CD14-positive monocyte (primary cell): Measurements from ENCODE around the gene NT5C1A. TPM values are rescaled to one million over a fixed set of nuclear protein-coding genes. Genes with fewer than 3 reads are reported as not detected.

ENCODE experiments used
- DNase-seq, 3 donors: peaks; one replicate each; pipeline ENCODE4 v3.0.0-alpha.2; 2011 to 2022
- H2AFZ ChIP-seq: 2 replicates; pipeline ENCODE4 v1.6.0; 2012; ENCODE audit warnings: mild to moderate bottlenecking, low read depth, low read length, inconsistent platforms; ENCODE audit not compliant: insufficient read depth, poor library complexity, severe bottlenecking
- H3K27ac ChIP-seq, 2 donors: 1 replicate in 1 of 2; 2 replicates in 1 of 2; pipeline ENCODE4 v1.5.1; 2012 to 2013; ENCODE audit warnings: low read length in 2 of 2, control low read depth in 1 of 2, inconsistent platforms in 1 of 2, low read depth in 1 of 2, mild to moderate bottlenecking in 1 of 2
- H3K27me3 ChIP-seq, 2 donors: one replicate each; pipeline versions ENCODE4 v1.6.0 to v1.6.1; 2011 to 2013; ENCODE audit warnings: low read length in 2 of 2; ENCODE audit not compliant: control insufficient read depth in 2 of 2, insufficient read depth in 2 of 2
- H3K36me3 ChIP-seq, 2 donors: replicated peaks in 1 of 2; 1 replicate in 1 of 2; 2 replicates in 1 of 2; pipeline versions ENCODE4 v1.5.1 to v1.6.1; 2012 to 2013; ENCODE audit warnings: low read length in 2 of 2, control low read depth in 1 of 2, inconsistent platforms in 1 of 2, mild to moderate bottlenecking in 1 of 2; ENCODE audit not compliant: insufficient read depth in 2 of 2, control insufficient read depth in 1 of 2
- H3K4me1 ChIP-seq, 2 donors: 1 replicate in 1 of 2; 2 replicates in 1 of 2; pipeline versions ENCODE4 v1.5.1 to v1.6.1; 2012 to 2013; ENCODE audit warnings: low read length in 2 of 2, control low read depth in 1 of 2, inconsistent platforms in 1 of 2, mild to moderate bottlenecking in 1 of 2, moderate library complexity in 1 of 2; ENCODE audit not compliant: insufficient read depth in 2 of 2, control insufficient read depth in 1 of 2
- H3K4me2 ChIP-seq: replicated peaks from 2 replicates; pipeline ENCODE3; 2012; ENCODE audit warnings: low read length, moderate library complexity, mild to moderate bottlenecking; ENCODE audit not compliant: poor library complexity, severe bottlenecking; ENCODE audit errors: extremely low read depth
- H3K4me3 ChIP-seq, 3 experiments: fragments of 200-600 bp in 1 of 3; sonication (generic) in 1 of 3; replicated peaks in 1 of 3; 1 replicate in 2 of 3; 2 replicates in 1 of 3; pipeline ENCODE4 v1.5.1; 2011 to 2013; ENCODE audit warnings: low read length in 3 of 3, mild to moderate bottlenecking in 3 of 3, control low read depth in 2 of 3, low read depth in 2 of 3, inconsistent platforms in 1 of 3, moderate library complexity in 1 of 3
- H3K79me2 ChIP-seq: 2 replicates; pipeline ENCODE4 v1.6.0; 2012; ENCODE audit warnings: mild to moderate bottlenecking, control low read depth, inconsistent platforms, low read length, moderate library complexity; ENCODE audit not compliant: insufficient read depth
- H3K9ac ChIP-seq: 2 replicates; pipeline ENCODE4 v1.6.0; 2017; ENCODE audit warnings: low read length, mild to moderate bottlenecking; ENCODE audit not compliant: insufficient read depth, poor library complexity, severe bottlenecking
- H3K9me3 ChIP-seq, 2 donors: replicated peaks in 1 of 2; 1 replicate in 1 of 2; 2 replicates in 1 of 2; pipeline versions ENCODE4 v1.5.1 to v1.6.1; 2012 to 2013; ENCODE audit warnings: low read length in 2 of 2, control low read depth in 1 of 2; ENCODE audit not compliant: control insufficient read depth in 1 of 2, insufficient read depth in 1 of 2
- H4K20me1 ChIP-seq: 2 replicates; pipeline ENCODE4 v1.6.0; 2012; ENCODE audit warnings: mild to moderate bottlenecking, low read length, control low read depth, moderate library complexity; ENCODE audit not compliant: insufficient read depth
- H3K27ac Mint-ChIP-seq, 7 donors: one replicate each; pipeline ENCODE4 v1.8.0; 2020; ENCODE audit warnings: mild to moderate bottlenecking in 7 of 7, mixed read lengths in 7 of 7, moderate library complexity in 6 of 7, inconsistent platforms in 2 of 7
- H3K27me3 Mint-ChIP-seq, 3 donors: one replicate each; pipeline ENCODE4 v1.8.0; 2021 to 2022; ENCODE audit warnings: low read depth in 3 of 3, mild to moderate bottlenecking in 3 of 3, mixed read lengths in 3 of 3, moderate library complexity in 3 of 3, inconsistent platforms in 1 of 3
- H3K36me3 Mint-ChIP-seq, 2 donors: one replicate each; pipeline ENCODE4 v1.8.0; 2020; ENCODE audit warnings: mixed read lengths in 2 of 2, inconsistent platforms in 1 of 2, mild to moderate bottlenecking in 1 of 2
- H3K4me1 Mint-ChIP-seq: one replicate; pipeline ENCODE4 v1.8.0; 2020; ENCODE audit warnings: mild to moderate bottlenecking, mixed read lengths
- H3K4me3 Mint-ChIP-seq, 2 donors: one replicate each; pipeline ENCODE4 v1.8.0; 2020; ENCODE audit warnings: mild to moderate bottlenecking in 2 of 2, mixed read lengths in 2 of 2, moderate library complexity in 1 of 2
- H3K9me3 Mint-ChIP-seq, 7 donors: one replicate each; pipeline ENCODE4 v1.8.0; 2020 to 2022; ENCODE audit warnings: mixed read lengths in 7 of 7, mild to moderate bottlenecking in 6 of 7, moderate library complexity in 6 of 7, inconsistent platforms in 2 of 7
- WGBS: methylation state at CpG from one replicate; pipeline ENCODE4 v1.1.5; 2013; ENCODE audit warnings: missing lambda C conversion rate; ENCODE audit not compliant: insufficient coverage; 5-methylcytosine and 5-hydroxymethylcytosine counted together
- intact Hi-C, 2 donors: fragments of 100-400 bp; cut with micrococcal nuclease; formaldehyde crosslinking; loops; one replicate each; pipeline versions ENCODE4 v1.15.0 to v1.15.1; 2023
- polyA plus RNA-seq, 3 donors: library from polyadenylated mRNA; depleted of rRNA in 1 of 3; unstranded in 2 of 3; stranded (reverse) in 1 of 3; fragments of 300-500 nt in 2 of 3; fragments of >200 nt in 1 of 3; fragmentation: Illumina TruSeq in 2 of 3; gene quantifications; 1 replicate in 2 of 3; 2 replicates in 1 of 3; pipeline ENCODE4 v1.2.3, GENCODE V29; 2012 to 2021
- TF ChIP-seq, protein P1 (sequence below): fragments of 200-600 bp; IDR thresholded peaks from one replicate; pipeline ENCODE4 v1.8.0; 2022; ENCODE audit warnings: antibody characterized with exemption, mild to moderate bottlenecking

NT5C1A gene
- polyA plus RNA-seq, 3 donors = not detected

DNA sequence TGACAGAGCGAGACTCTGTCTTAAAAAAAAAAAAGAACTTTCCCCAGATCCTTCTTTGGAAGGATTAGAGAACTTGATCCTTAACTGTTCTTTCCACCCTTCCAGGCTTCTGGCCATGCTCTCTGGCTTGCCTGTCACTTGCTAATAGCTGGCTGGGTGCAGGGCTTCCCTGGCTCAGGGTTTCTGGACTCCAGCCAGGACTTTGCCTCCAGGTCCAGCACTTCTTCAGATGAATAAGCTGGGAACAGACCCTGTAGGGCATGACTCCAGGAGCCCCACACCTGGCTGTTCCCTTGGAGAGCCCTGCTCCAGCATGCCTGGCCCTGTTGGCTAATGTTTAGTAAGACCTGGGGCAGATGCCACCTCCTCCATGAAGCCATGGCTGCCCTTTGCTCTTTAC is 3.3 kb upstream of the NT5C1A start:
- WGBS = no CpG with 5 or more reads among the region's 1 CpG
- Mint-ChIP-seq H3K27me3 (peaks cover 34 to 57% (median 55%) of the 10 kb centered on the region in 3 donors), H3K27ac (no peak overlapping the region), H3K36me3 (peaks cover 0 to 6% of the 10 kb centered on the region in 2 donors), H3K9me3 (peaks cover 0 to 10% (median 2%) of the 10 kb centered on the region in 7 donors), H3K4me1 (peaks cover 19% of the 10 kb centered on the region), H3K4me3 (no peak overlapping the region)
- DNase-seq = no peak
- Histone ChIP-seq H3K9me3 (peaks cover 0 to 10% of the 10 kb centered on the region in 2 donors), H3K27me3 (peaks cover 20 to 45% of the 10 kb centered on the region in 2 donors), H3K4me1 (peaks cover 15 to 17% of the 10 kb centered on the region in 2 donors), H3K4me3 (no peak overlapping the region), H3K9ac (no peak overlapping the region), H3K36me3 (no peaks in the 10 kb centered on the region), H3K4me2 (no peak overlapping the region), H2AFZ (no peak overlapping the region), H4K20me1 (no peaks in the 10 kb centered on the region), H3K79me2 (no peaks in the 10 kb centered on the region), H3K27ac (no peak overlapping the region)
- intact Hi-C loops = no loop called here
- TF ChIP-seq, protein P1, sequence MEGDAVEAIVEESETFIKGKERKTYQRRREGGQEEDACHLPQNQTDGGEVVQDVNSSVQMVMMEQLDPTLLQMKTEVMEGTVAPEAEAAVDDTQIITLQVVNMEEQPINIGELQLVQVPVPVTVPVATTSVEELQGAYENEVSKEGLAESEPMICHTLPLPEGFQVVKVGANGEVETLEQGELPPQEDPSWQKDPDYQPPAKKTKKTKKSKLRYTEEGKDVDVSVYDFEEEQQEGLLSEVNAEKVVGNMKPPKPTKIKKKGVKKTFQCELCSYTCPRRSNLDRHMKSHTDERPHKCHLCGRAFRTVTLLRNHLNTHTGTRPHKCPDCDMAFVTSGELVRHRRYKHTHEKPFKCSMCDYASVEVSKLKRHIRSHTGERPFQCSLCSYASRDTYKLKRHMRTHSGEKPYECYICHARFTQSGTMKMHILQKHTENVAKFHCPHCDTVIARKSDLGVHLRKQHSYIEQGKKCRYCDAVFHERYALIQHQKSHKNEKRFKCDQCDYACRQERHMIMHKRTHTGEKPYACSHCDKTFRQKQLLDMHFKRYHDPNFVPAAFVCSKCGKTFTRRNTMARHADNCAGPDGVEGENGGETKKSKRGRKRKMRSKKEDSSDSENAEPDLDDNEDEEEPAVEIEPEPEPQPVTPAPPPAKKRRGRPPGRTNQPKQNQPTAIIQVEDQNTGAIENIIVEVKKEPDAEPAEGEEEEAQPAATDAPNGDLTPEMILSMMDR = no peak

DNA sequence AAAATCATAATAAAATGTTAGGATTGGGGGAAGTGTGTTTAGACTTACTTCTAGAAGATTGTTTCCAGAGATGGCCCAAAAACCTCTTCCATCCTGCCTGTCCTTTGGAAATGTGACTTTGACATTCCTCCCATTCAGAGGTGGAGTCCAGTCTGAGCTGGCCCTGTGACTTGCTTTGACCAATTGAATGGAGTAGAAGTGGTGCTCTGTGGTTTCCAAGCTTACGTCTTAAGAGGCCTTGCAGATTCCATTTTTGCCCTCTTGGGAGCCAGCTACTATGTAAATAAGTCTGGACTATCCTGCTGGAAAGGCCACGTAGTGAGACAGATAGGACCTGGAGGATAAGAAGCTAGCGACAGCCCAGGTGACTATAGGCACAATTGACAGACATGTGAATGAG is 1.3 kb upstream of the NT5C1A start:
- H3K9me3 ChIP-seq = peaks cover 0 to 10% of the 10 kb centered on the region in 2 donors
- no peak overlapping the region for H3K27ac ChIP-seq
- intact Hi-C loops = no loop called here
- Mint-ChIP-seq H3K4me1 (peaks cover 19% of the 10 kb centered on the region), H3K36me3 (peaks cover 0 to 6% of the 10 kb centered on the region in 2 donors), H3K27ac (no peak overlapping the region), H3K27me3 (peaks cover 32 to 63% (median 58%) of the 10 kb centered on the region in 3 donors), H3K4me3 (no peak overlapping the region), H3K9me3 (peaks cover 0 to 10% (median 2%) of the 10 kb centered on the region in 7 donors)
- 97% methylated on average over 3 of the region's 3 CpGs for WGBS
- peaks cover 22 to 51% of the 10 kb centered on the region in 2 donors for H3K27me3 ChIP-seq
- DNase-seq = no peak
- TF ChIP-seq, protein P1 = no peak
- no peaks in the 10 kb centered on the region for H3K36me3 ChIP-seq
- peaks cover 15 to 17% of the 10 kb centered on the region in 2 donors for H3K4me1 ChIP-seq
- H3K79me2 ChIP-seq = no peaks in the 10 kb centered on the region
- H3K4me2 ChIP-seq = no peak overlapping the region
- no peak overlapping the region for H3K9ac ChIP-seq
- H4K20me1 ChIP-seq = no peaks in the 10 kb centered on the region
- H2AFZ ChIP-seq = no peak overlapping the region
- no peak overlapping the region for H3K4me3 ChIP-seq
